Hepatocyte (in vitro differentiated cells): Measurements from ENCODE around the gene TSPAN9.

Source experiments
- CTCF ChIP-seq: fragments of 200-600 bp; sonication (generic); IDR thresholded peaks from 2 replicates; pipeline ENCODE4 v1.5.1; 2016; ENCODE audit warnings: antibody characterized with exemption, mild to moderate bottlenecking; ENCODE audit not compliant: poor library complexity
- EZH2 ChIP-seq: fragments of 200-600 bp; sonication (generic); IDR thresholded peaks from 2 replicates; pipeline ENCODE4 v1.6.1; 2016; ENCODE audit warnings: antibody characterized with exemption, mild to moderate bottlenecking, borderline replicate concordance

GRCh38 chr12:3302401-3303041 lies 225.3 kb downstream of the TSPAN9 start:
- TF ChIP-seq CTCF, result no peak
- TF ChIP-seq EZH2, result no peak
